Muscle of leg (tissue), 11 donors: ENCODE results near the gene PTGES2. TPM values are rescaled to one million over a fixed set of nuclear protein-coding genes. Genes with fewer than 3 reads are reported as not detected.

Experiments used
- DNase-seq: peaks from one replicate; pipeline ENCODE4 v3.0.0; 2013
- H3K27ac ChIP-seq: one replicate; pipeline ENCODE4 v1.5.1; 2013; ENCODE audit warnings: mild to moderate bottlenecking, low read length, control low read depth
- H3K27me3 ChIP-seq: one replicate; pipeline ENCODE4 v1.6.1; 2013; ENCODE audit warnings: low read length; ENCODE audit not compliant: control insufficient read depth, insufficient read depth
- H3K36me3 ChIP-seq: one replicate; pipeline ENCODE4 v1.6.1; 2013; ENCODE audit warnings: low read length; ENCODE audit not compliant: control insufficient read depth, insufficient read depth
- H3K4me1 ChIP-seq: one replicate; pipeline ENCODE4 v1.6.1; 2013; ENCODE audit warnings: low read length; ENCODE audit not compliant: control insufficient read depth, insufficient read depth
- H3K4me3 ChIP-seq: one replicate; pipeline ENCODE4 v1.5.1; 2013; ENCODE audit warnings: low read length, control low read depth
- H3K9me3 ChIP-seq: replicated peaks from 2 replicates; pipeline ENCODE4 v1.6.1; 2013; ENCODE audit warnings: low read depth, low read length; ENCODE audit not compliant: control insufficient read depth
- WGBS: methylation state at CpG from one replicate; pipeline ENCODE4 v1.1.5; 2013; ENCODE audit warnings: missing lambda C conversion rate; ENCODE audit not compliant: insufficient coverage; 5-methylcytosine and 5-hydroxymethylcytosine counted together
- polyA plus RNA-seq, 8 donors: library from polyadenylated mRNA; unstranded; fragments of 120-200 nt; gene quantifications; one replicate each; pipeline versions ENCODE4 v1.2.1 to v1.2.3, GENCODE V29; 2013; ENCODE audit warnings: inconsistent platforms in 1 of 8, low replicate concordance in 1 of 8; ENCODE audit not compliant: insufficient read length in 8 of 8, insufficient read depth in 1 of 8
- total RNA-seq: library from RNA; stranded (reverse); fragments of 120-200 nt; gene quantifications from one replicate; pipeline ENCODE4 v1.2.4, GENCODE V29; 2013

PTGES2 gene
- total and polyA plus RNA-seq, 9 donors: 30.1 to 45.3 (median 41.3) TPM

- Histone ChIP-seq H3K27me3 (peaks cover 5% of the 10 kb centered on the region), H3K27ac (no peak overlapping the region), H3K9me3 (no peaks in the 10 kb centered on the region), H3K4me3 (no peak overlapping the region), H3K36me3 (no peaks in the 10 kb centered on the region), H3K4me1 (peaks cover 15% of the 10 kb centered on the region)
- WGBS: 79% methylated on average over 6 of the region's 13 CpGs
- DNase-seq: no peak
Measured at GRCh38 chr9:128153947-128154695, 26.6 kb upstream of the PTGES2 start.

GRCh38 chr9:128153060-128153946 lies 25.8 kb upstream of the PTGES2 start:
- 78% methylated on average over 15 of the region's 26 CpGs for WGBS
- H3K27ac ChIP-seq: no peak overlapping the region
- no peak for DNase-seq
- H3K27me3 ChIP-seq: peaks cover 5% of the 10 kb centered on the region
- no peak overlapping the region for H3K4me3 ChIP-seq
- H3K4me1 ChIP-seq: peaks cover 23% of the 10 kb centered on the region
- no peaks in the 10 kb centered on the region for H3K36me3 ChIP-seq
- no peaks in the 10 kb centered on the region for H3K9me3 ChIP-seq

GRCh38 chr9:128152133-128153059 lies 24.9 kb upstream of the PTGES2 start:
- H3K4me1 ChIP-seq: peaks cover 23% of the 10 kb centered on the region
- H3K9me3 ChIP-seq: no peaks in the 10 kb centered on the region
- no peak overlapping the region for H3K27ac ChIP-seq
- 87% methylated on average over 12 of the region's 13 CpGs for WGBS
- H3K4me3 ChIP-seq: no peak overlapping the region
- DNase-seq: no peak
- H3K27me3 ChIP-seq: peaks cover 5% of the 10 kb centered on the region
- H3K36me3 ChIP-seq: no peaks in the 10 kb centered on the region

- Histone ChIP-seq H3K9me3 (no peaks in the 10 kb centered on the region), H3K27me3 (peaks cover 5% of the 10 kb centered on the region), H3K36me3 (no peaks in the 10 kb centered on the region), H3K27ac (no peak overlapping the region), H3K4me1 (peaks cover 23% of the 10 kb centered on the region), H3K4me3 (no peak overlapping the region)
- 97% methylated on average over 5 of the region's 18 CpGs for WGBS
- DNase-seq: no peak
Measured at GRCh38 chr9:128151309-128152132, 24.0 kb upstream of the PTGES2 start.

GRCh38 chr9:128150594-128151308 lies 23.2 kb upstream of the PTGES2 start:
- H3K4me1 ChIP-seq: peaks cover 27% of the 10 kb centered on the region
- no peaks in the 10 kb centered on the region for H3K36me3 ChIP-seq
- no peak overlapping the region for H3K4me3 ChIP-seq
- peaks cover 5% of the 10 kb centered on the region for H3K27me3 ChIP-seq
- no peaks in the 10 kb centered on the region for H3K9me3 ChIP-seq
- DNase-seq: no peak
- 50% methylated on average over 18 of the region's 19 CpGs for WGBS
- H3K27ac ChIP-seq: no peak overlapping the region

GRCh38 chr9:128149951-128150593 lies 22.5 kb upstream of the PTGES2 start:
- no peak overlapping the region for H3K4me3 ChIP-seq
- H3K36me3 ChIP-seq: no peaks in the 10 kb centered on the region
- peaks cover 5% of the 10 kb centered on the region for H3K27me3 ChIP-seq
- no peaks in the 10 kb centered on the region for H3K9me3 ChIP-seq
- peaks cover 28% of the 10 kb centered on the region for H3K4me1 ChIP-seq
- no peak for DNase-seq
- WGBS: 65% methylated on average over 10 of the region's 11 CpGs
- no peak overlapping the region for H3K27ac ChIP-seq

- no peaks in the 10 kb centered on the region for H3K36me3 ChIP-seq
- H3K27me3 ChIP-seq: peaks cover 5% of the 10 kb centered on the region
- WGBS: 67% methylated on average over 9 of the region's 9 CpGs
- no peaks in the 10 kb centered on the region for H3K9me3 ChIP-seq
- DNase-seq: peak; percentile 70
- no peak within 1 kb of the TSS for H3K4me3 ChIP-seq
- peaks cover 28% of the 10 kb centered on the region for H3K4me1 ChIP-seq
- no peak within 1 kb of the TSS for H3K27ac ChIP-seq
Measured at GRCh38 chr9:128149001-128149701, 21.6 kb upstream of the PTGES2 start, which contains the start of gene LCN2. Gene LCN2 (plus strand): TSS chr9:128149453. CDS start chr9:128149526, 73 bp downstream.

- 86% methylated on average over 3 of the region's 5 CpGs for WGBS
- H3K4me3 ChIP-seq: no peak overlapping the region
- H3K9me3 ChIP-seq: no peaks in the 10 kb centered on the region
- DNase-seq: no peak
- peaks cover 5% of the 10 kb centered on the region for H3K27me3 ChIP-seq
- no peaks in the 10 kb centered on the region for H3K36me3 ChIP-seq
- no peak overlapping the region for H3K27ac ChIP-seq
- H3K4me1 ChIP-seq: peaks cover 30% of the 10 kb centered on the region
Measured at GRCh38 chr9:128148509-128149000, 21.0 kb upstream of the PTGES2 start.
